HEK293 (cell line): ENCODE data around the gene EYS.

Experiments used
- CTCF ChIA-PET: fragments of 350-600 bp; formaldehyde crosslinking; extraction: SDS; loops from one replicate; lab custom pipeline; 2021; ENCODE audit warnings: antibody characterized with exemption; lab: Yijun Ruan, JAX
- POLR2A ChIA-PET: fragments of 300-600 bp; formaldehyde crosslinking; extraction: SDS; loops from one replicate; lab custom pipeline; 2020; ENCODE audit warnings: antibody characterized with exemption, inconsistent platforms; lab: Yijun Ruan, JAX
- H3K27ac ChIP-seq: fragments of 200-500 bp; sonication (Bioruptor generic); 2 replicates; pipeline ENCODE4 v1.5.1; 2014; ENCODE audit warnings: low read depth, low read length, control low read depth, inconsistent platforms; ENCODE audit errors: extremely low read depth
- H3K36me3 ChIP-seq, 2 experiments: fragments of 200-500 bp in 1 of 2; sonication (Bioruptor generic) in 1 of 2; 1 replicate in 1 of 2; 2 replicates in 1 of 2; pipeline ENCODE4 v1.5.1; 2014 to 2017; ENCODE audit warnings: inconsistent platforms in 2 of 2, low read length in 2 of 2; ENCODE audit not compliant: control insufficient read depth in 2 of 2, insufficient read depth in 1 of 2
- H3K4me1 ChIP-seq: fragments of 200-500 bp; sonication (Bioruptor generic); 2 replicates; pipeline ENCODE4 v1.5.1; 2014; ENCODE audit warnings: mild to moderate bottlenecking, low read length, inconsistent platforms; ENCODE audit not compliant: control insufficient read depth, insufficient read depth
- H3K4me3 ChIP-seq: 2 replicates; pipeline ENCODE4 v1.5.1; 2011; ENCODE audit warnings: low read depth, mild to moderate bottlenecking, control low read depth, low read length, moderate library complexity
- H3K9me3 ChIP-seq: fragments of 200-500 bp; sonication (Bioruptor generic); 2 replicates; pipeline ENCODE4 v1.5.1; 2014; ENCODE audit warnings: low read depth, low read length, inconsistent platforms; ENCODE audit not compliant: control insufficient read depth, insufficient read depth
- GLI2 ChIP-seq: fragments of 450-650 bp; formaldehyde crosslinking; IDR thresholded peaks from 2 replicates; pipeline ENCODE4; 2017; ENCODE audit warnings: missing biosample characterization, missing genetic modification characterization, low read depth, borderline replicate concordance
- GLIS1 ChIP-seq: fragments of 450-650 bp; formaldehyde crosslinking; IDR thresholded peaks from 2 replicates; pipeline ENCODE4 v1.5.1; 2016; ENCODE audit warnings: missing biosample characterization, missing genetic modification characterization
- GLIS2 ChIP-seq: fragments of 450-650 bp; formaldehyde crosslinking; IDR thresholded peaks from 2 replicates; pipeline ENCODE4 v1.5.1; 2016; ENCODE audit warnings: missing biosample characterization, missing genetic modification characterization
- KLF16 ChIP-seq: fragments of 450-650 bp; formaldehyde crosslinking; IDR thresholded peaks from 2 replicates; pipeline ENCODE4 v1.5.1; 2017; ENCODE audit warnings: missing biosample characterization, missing genetic modification characterization
- KLF17 ChIP-seq: fragments of 450-650 bp; formaldehyde crosslinking; IDR thresholded peaks from 2 replicates; pipeline ENCODE4 v1.5.1; 2016; ENCODE audit warnings: missing biosample characterization, missing genetic modification characterization
- SP3 ChIP-seq: fragments of 450-650 bp; formaldehyde crosslinking; IDR thresholded peaks from 2 replicates; pipeline ENCODE4 v1.5.1; 2016; ENCODE audit warnings: missing biosample characterization, missing genetic modification characterization
- YY1 ChIP-seq: fragments of 450-650 bp; formaldehyde crosslinking; IDR thresholded peaks from 2 replicates; pipeline ENCODE4 v1.5.1; 2018; ENCODE audit warnings: missing biosample characterization, missing genetic modification characterization
- ZBTB7A ChIP-seq: fragments of 450-650 bp; formaldehyde crosslinking; IDR thresholded peaks from 2 replicates; pipeline ENCODE4 v1.5.1; 2016; ENCODE audit warnings: low read depth, missing biosample characterization, missing genetic modification characterization
- ZFHX2 ChIP-seq: fragments of 450-650 bp; formaldehyde crosslinking; conservative IDR thresholded peaks from 2 replicates; pipeline ENCODE4 v1.5.1; 2016; ENCODE audit warnings: missing biosample characterization, missing genetic modification characterization
- ZFP3 ChIP-seq: fragments of 450-650 bp; formaldehyde crosslinking; IDR thresholded peaks from 2 replicates; pipeline ENCODE4 v1.5.1; 2016; ENCODE audit warnings: low read depth, missing biosample characterization, missing genetic modification characterization
- ZNF121 ChIP-seq: fragments of 450-650 bp; formaldehyde crosslinking; IDR thresholded peaks from 2 replicates; pipeline ENCODE4 v1.5.1; 2016; ENCODE audit warnings: missing biosample characterization, missing genetic modification characterization
- ZNF266 ChIP-seq: fragments of 450-650 bp; formaldehyde crosslinking; IDR thresholded peaks from 2 replicates; pipeline ENCODE4 v1.5.1; 2016; ENCODE audit warnings: missing biosample characterization, missing genetic modification characterization, low read depth
- ZNF274 ChIP-seq, 2 experiments: fragments of 200-500 bp in 1 of 2; fragments of 450-650 bp in 1 of 2; sonication (Bioruptor generic) in 1 of 2; formaldehyde crosslinking in 1 of 2; IDR thresholded peaks; 2 replicates each; pipeline versions ENCODE4 v1.5.1 to v1.6.1; 2014 to 2016; ENCODE audit warnings: borderline replicate concordance in 1 of 2, inconsistent platforms in 1 of 2, low read length in 1 of 2, missing biosample characterization in 1 of 2, missing genetic modification characterization in 1 of 2
- ZNF341 ChIP-seq: fragments of 450-650 bp; formaldehyde crosslinking; IDR thresholded peaks from 2 replicates; pipeline ENCODE4; 2016; ENCODE audit warnings: low read depth, missing biosample characterization, missing genetic modification characterization
- ZNF37A ChIP-seq: fragments of 450-650 bp; IDR thresholded peaks from 2 replicates; pipeline ENCODE4 v1.5.1; 2018; ENCODE audit warnings: missing biosample characterization, missing genetic modification characterization
- ZNF391 ChIP-seq: fragments of 450-650 bp; formaldehyde crosslinking; IDR thresholded peaks from 2 replicates; pipeline ENCODE4 v1.5.1; 2016; ENCODE audit warnings: low read depth, missing biosample characterization, missing genetic modification characterization, borderline replicate concordance
- ZNF544 ChIP-seq: fragments of 450-650 bp; formaldehyde crosslinking; IDR thresholded peaks from 2 replicates; pipeline ENCODE4 v1.5.0; 2017; ENCODE audit warnings: missing biosample characterization, missing genetic modification characterization
- ZNF549 ChIP-seq: fragments of 450-650 bp; IDR thresholded peaks from 2 replicates; pipeline ENCODE4 v1.5.1; 2018; ENCODE audit warnings: missing biosample characterization, missing genetic modification characterization, mild to moderate bottlenecking, inconsistent platforms, moderate library complexity
- ZNF670 ChIP-seq: fragments of 450-650 bp; formaldehyde crosslinking; IDR thresholded peaks from 2 replicates; pipeline ENCODE4 v1.5.1; 2016; ENCODE audit warnings: missing biosample characterization, missing genetic modification characterization, low read depth
- ZNF677 ChIP-seq: fragments of 450-650 bp; IDR thresholded peaks from 2 replicates; pipeline ENCODE4 v1.5.0; 2018; ENCODE audit warnings: missing biosample characterization, mild to moderate bottlenecking, missing genetic modification characterization, moderate library complexity
- ZNF843 ChIP-seq: fragments of 450-650 bp; formaldehyde crosslinking; IDR thresholded peaks from 2 replicates; pipeline ENCODE4 v1.5.1; 2016; ENCODE audit warnings: missing biosample characterization, missing genetic modification characterization
- TF ChIP-seq, protein P1 (sequence below): fragments of 450-650 bp; formaldehyde crosslinking; IDR thresholded peaks from 2 replicates; pipeline ENCODE4 v1.5.1; 2016; ENCODE audit warnings: missing biosample characterization, missing genetic modification characterization
- TF ChIP-seq, protein P2 (sequence below): fragments of 450-650 bp; formaldehyde crosslinking; IDR thresholded peaks from 2 replicates; pipeline ENCODE4 v1.5.1; 2016; ENCODE audit warnings: missing biosample characterization, missing genetic modification characterization
- TF ChIP-seq, protein P3 (sequence below): fragments of 450-650 bp; formaldehyde crosslinking; IDR thresholded peaks from 2 replicates; pipeline ENCODE4 v1.5.1; 2016; ENCODE audit warnings: missing biosample characterization, missing genetic modification characterization
- TF ChIP-seq, protein P4 (sequence below): fragments of 450-650 bp; formaldehyde crosslinking; IDR thresholded peaks from 2 replicates; pipeline ENCODE4 v1.5.1; 2016; ENCODE audit warnings: missing biosample characterization, missing genetic modification characterization, borderline replicate concordance

Gene EYS

GRCh38 chr6:64945450-64945849 is 761.6 kb downstream of the EYS start:
- H3K9me3 ChIP-seq = no peaks in the 10 kb centered on the region
- POLR2A ChIA-PET = no interaction called here
- H3K27ac ChIP-seq = no peak overlapping the region
- CTCF ChIA-PET = no interaction called here
- no peaks in the 10 kb centered on the region for H3K4me1 ChIP-seq
- H3K4me3 ChIP-seq = no peak overlapping the region
- no peaks in the 10 kb centered on the region for H3K36me3 ChIP-seq
- TF ChIP-seq, protein P1, sequence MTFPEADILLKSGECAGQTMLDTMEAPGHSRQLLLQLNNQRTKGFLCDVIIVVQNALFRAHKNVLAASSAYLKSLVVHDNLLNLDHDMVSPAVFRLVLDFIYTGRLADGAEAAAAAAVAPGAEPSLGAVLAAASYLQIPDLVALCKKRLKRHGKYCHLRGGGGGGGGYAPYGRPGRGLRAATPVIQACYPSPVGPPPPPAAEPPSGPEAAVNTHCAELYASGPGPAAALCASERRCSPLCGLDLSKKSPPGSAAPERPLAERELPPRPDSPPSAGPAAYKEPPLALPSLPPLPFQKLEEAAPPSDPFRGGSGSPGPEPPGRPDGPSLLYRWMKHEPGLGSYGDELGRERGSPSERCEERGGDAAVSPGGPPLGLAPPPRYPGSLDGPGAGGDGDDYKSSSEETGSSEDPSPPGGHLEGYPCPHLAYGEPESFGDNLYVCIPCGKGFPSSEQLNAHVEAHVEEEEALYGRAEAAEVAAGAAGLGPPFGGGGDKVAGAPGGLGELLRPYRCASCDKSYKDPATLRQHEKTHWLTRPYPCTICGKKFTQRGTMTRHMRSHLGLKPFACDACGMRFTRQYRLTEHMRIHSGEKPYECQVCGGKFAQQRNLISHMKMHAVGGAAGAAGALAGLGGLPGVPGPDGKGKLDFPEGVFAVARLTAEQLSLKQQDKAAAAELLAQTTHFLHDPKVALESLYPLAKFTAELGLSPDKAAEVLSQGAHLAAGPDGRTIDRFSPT (tag by site-specific recombination) = no peak
- TF ChIP-seq ZBTB7A (tag by site-specific recombination) (no peak), GLIS2 (tag by site-specific recombination) (no peak), KLF17 (no peak), SP3 (tag by site-specific recombination) (no peak), ZFP3 (tag by site-specific recombination) (no peak), GLI2 (no peak), YY1 (no peak), ZNF549 (tag by site-specific recombination) (no peak), ZNF391 (tag by site-specific recombination) (no peak), KLF16 (no peak), ZNF677 (no peak), ZNF670 (no peak), ZFHX2 (no peak)
- TF ChIP-seq, protein P2, sequence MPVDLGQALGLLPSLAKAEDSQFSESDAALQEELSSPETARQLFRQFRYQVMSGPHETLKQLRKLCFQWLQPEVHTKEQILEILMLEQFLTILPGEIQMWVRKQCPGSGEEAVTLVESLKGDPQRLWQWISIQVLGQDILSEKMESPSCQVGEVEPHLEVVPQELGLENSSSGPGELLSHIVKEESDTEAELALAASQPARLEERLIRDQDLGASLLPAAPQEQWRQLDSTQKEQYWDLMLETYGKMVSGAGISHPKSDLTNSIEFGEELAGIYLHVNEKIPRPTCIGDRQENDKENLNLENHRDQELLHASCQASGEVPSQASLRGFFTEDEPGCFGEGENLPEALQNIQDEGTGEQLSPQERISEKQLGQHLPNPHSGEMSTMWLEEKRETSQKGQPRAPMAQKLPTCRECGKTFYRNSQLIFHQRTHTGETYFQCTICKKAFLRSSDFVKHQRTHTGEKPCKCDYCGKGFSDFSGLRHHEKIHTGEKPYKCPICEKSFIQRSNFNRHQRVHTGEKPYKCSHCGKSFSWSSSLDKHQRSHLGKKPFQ (tag by site-specific recombination) = no peak
- TF ChIP-seq, all 188 proteins: peak for 0

DNA sequence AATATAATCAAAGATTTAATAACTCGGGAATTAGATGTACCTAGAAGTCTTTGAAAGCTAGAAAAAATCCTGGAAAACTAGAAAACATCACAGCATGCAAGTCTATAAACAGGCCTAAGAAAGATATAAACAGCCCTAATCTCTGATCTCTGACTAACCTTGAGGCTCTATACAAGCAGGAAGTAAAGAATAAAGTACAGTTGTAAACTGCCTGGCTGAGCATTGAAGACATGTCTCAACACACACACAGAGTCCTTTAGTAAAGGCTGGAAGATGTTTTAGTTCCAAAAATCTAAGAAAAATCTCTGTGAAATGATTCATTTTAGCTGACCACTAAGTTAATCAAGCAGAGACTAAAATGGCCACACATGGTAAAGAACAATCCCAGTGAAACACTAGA is 774.5 kb downstream of the EYS start:
- no peak overlapping the region for H3K27ac ChIP-seq
- no peaks in the 10 kb centered on the region for H3K36me3 ChIP-seq
- no peaks in the 10 kb centered on the region for H3K4me1 ChIP-seq
- H3K9me3 ChIP-seq = no peaks in the 10 kb centered on the region
- no peak for TF ChIP-seq GLIS1 (tag by site-specific recombination)
- no peak for TF ChIP-seq ZNF121
- CTCF ChIA-PET = no interaction called here
- POLR2A ChIA-PET = no interaction called here
- H3K4me3 ChIP-seq = no peak overlapping the region

DNA sequence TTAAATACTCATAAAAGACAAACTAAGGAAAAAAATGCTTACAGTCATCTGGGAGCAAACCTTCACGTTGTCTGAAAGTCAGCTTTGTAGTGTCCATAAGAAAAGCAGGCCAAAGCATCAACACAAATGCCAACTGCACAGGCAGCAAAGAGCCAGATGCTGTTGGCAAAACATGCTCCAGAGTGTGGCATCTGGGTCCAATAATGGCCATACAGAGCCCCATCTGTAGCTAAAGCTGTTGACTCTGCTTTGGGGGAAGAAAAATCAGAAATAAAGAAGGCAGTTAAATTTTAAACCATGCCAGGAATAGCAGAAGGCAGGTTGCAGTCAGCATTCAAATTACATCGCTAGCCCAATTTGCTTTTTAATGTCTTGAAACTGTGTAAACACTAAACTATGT is 776.3 kb downstream of the EYS start:
- CTCF ChIA-PET = no interaction called here
- Histone ChIP-seq H3K9me3 (no peaks in the 10 kb centered on the region), H3K36me3 (no peaks in the 10 kb centered on the region), H3K4me1 (no peaks in the 10 kb centered on the region), H3K4me3 (no peak overlapping the region), H3K27ac (no peak overlapping the region)
- POLR2A ChIA-PET = no interaction called here
- TF ChIP-seq YY1 (no peak), ZNF266 (tag by site-specific recombination) (no peak), ZNF341 (tag by site-specific recombination) (no peak), ZNF37A (tag by site-specific recombination) (no peak), ZNF274 (IDR thresholded peaks at IDR 0.05; ENCODE audit: low read length) (no peak), ZNF274 (tag by site-specific recombination; IDR thresholded peaks at IDR 0.05; ENCODE audit: borderline replicate concordance) (no peak), ZNF544 (tag by site-specific recombination) (no peak), ZNF843 (tag by site-specific recombination) (no peak)
- TF ChIP-seq, protein P2 (tag by site-specific recombination) = no peak
- TF ChIP-seq, protein P3, sequence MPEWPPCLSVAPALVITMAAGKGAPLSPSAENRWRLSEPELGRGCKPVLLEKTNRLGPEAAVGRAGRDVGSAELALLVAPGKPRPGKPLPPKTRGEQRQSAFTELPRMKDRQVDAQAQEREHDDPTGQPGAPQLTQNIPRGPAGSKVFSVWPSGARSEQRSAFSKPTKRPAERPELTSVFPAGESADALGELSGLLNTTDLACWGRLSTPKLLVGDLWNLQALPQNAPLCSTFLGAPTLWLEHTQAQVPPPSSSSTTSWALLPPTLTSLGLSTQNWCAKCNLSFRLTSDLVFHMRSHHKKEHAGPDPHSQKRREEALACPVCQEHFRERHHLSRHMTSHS (tag by site-specific recombination) = no peak
- TF ChIP-seq, protein P4, sequence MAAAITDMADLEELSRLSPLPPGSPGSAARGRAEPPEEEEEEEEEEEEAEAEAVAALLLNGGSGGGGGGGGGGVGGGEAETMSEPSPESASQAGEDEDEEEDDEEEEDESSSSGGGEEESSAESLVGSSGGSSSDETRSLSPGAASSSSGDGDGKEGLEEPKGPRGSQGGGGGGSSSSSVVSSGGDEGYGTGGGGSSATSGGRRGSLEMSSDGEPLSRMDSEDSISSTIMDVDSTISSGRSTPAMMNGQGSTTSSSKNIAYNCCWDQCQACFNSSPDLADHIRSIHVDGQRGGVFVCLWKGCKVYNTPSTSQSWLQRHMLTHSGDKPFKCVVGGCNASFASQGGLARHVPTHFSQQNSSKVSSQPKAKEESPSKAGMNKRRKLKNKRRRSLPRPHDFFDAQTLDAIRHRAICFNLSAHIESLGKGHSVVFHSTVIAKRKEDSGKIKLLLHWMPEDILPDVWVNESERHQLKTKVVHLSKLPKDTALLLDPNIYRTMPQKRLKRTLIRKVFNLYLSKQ = no peak
